Testis (tissue), 2 donors: Measurements from ENCODE around the gene ATP6V1B1.

Experiments
- CTCF ChIP-seq, 3 experiments: fragments of 450-650 bp in 2 of 3; fragments of 200-600 bp in 1 of 3; sonication (generic) in 1 of 3; IDR thresholded peaks; one replicate each; pipeline ENCODE4 v1.5.1; 2016 to 2019; ENCODE audit warnings: antibody characterized with exemption in 3 of 3, mild to moderate bottlenecking in 2 of 3, moderate library complexity in 1 of 3
- POLR2A ChIP-seq: fragments of 450-650 bp; IDR thresholded peaks from one replicate; pipeline ENCODE4 v1.6.1; 2017; ENCODE audit warnings: antibody characterized with exemption, mild to moderate bottlenecking, moderate library complexity

DNA sequence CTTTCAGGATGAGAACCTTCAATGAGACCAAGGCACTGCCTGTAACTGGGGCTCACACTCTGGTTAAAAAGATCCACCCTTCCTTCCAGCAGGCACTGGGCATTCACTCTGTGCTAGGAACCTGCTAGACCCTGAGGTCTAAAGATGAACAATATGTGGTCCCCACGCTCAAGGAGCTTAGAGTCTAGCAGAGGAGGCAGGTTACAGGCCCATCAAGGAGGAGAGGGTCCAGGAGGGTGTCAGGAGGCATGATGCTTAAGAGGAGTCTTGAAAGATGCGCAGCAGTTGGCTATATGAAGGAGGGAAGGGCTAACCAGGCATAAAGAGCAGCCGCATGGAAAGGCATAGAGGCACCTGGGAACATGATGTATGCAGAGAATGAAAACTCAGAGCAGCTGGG is 47.3 kb downstream of the ATP6V1B1 start:
- TF ChIP-seq POLR2A (no peak), CTCF (IDR thresholded peaks at IDR 0.05) (no peak)
